KBM-7 (cell line): ENCODE results near the gene PTCHD1.

ENCODE experiments used
- DNase-seq: peaks from one replicate; pipeline ENCODE4 v3.0.0-alpha.2; 2015
- in situ Hi-C: fragments of 300-500 bp; cut with MboI; formaldehyde crosslinking; loops from 2 replicates; pipeline ENCODE4 v1.14.3; 2020; ENCODE audit warnings: low sequenced_read_pairs, low pct_unique_long_range_greater_than_20kb, mixed read lengths

The PTCHD1 gene

GRCh38 chrX:23389196-23389792 is 54.6 kb downstream of the PTCHD1 start:
- no peak for DNase-seq
- in situ Hi-C loops, result no loop called here

GRCh38 chrX:23390979-23391378 is 56.3 kb downstream of the PTCHD1 start:
- in situ Hi-C loops, result no loop called here

GRCh38 chrX:23392195-23392594 is 57.5 kb downstream of the PTCHD1 start:
- in situ Hi-C loops, result no loop called here
- no peak for DNase-seq

More at GRCh38 chrX:23390979-23391378, 56.3 kb downstream of the PTCHD1 start:
- DNase-seq, result no peak

- in situ Hi-C loops, result no loop called here
- DNase-seq, result no peak
Observed at GRCh38 chrX:23394421-23394820, 59.8 kb downstream of the PTCHD1 start.

- in situ Hi-C loops, result no loop called here
- DNase-seq, result no peak
Observed at GRCh38 chrX:23396263-23396662, 61.6 kb downstream of the PTCHD1 start.

GRCh38 chrX:23398570-23398969 is 63.9 kb downstream of the PTCHD1 start:
- no peak for DNase-seq
- in situ Hi-C loops, result no loop called here

DNA sequence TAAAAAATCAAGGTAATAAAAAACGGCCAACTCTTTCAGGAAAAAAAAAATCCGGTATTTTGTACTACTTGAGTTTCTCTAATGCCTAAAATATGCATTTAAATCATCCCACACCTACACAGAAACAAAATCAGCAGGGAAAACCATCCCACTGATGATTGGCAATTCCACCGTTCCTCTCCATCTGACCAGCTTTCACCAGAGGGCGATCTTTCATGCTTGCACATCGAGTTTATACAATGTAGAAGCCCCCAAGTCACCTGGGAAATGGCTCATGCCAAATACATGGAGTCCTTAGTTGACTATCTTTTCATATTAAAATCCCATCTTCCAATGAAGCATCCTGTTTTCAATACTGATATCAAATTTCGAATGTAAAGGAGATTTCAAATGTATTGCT is 69.2 kb downstream of the PTCHD1 start:
- in situ Hi-C loops, result no loop called here
- no peak for DNase-seq

DNA sequence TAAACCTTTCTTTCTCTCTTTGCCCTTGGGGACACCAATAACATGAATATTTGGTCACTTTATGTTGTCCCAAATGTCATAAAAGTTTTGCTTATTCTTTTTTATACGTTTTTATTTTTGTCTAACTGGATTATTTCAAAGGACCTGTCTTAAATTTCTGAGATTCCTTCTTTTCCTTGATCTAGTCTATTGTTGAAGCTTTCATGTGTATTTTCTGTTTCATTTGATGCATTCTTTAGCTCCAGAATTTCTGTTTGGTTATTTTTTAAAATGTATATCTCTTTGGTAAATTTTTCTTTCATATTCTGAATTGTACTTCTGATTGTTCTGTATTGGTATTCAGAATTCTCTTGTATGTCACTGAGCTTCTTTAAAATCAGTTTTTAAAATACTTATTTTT is 88.3 kb downstream of the PTCHD1 start:
- DNase-seq, result no peak
- in situ Hi-C loops, result no loop called here

DNA sequence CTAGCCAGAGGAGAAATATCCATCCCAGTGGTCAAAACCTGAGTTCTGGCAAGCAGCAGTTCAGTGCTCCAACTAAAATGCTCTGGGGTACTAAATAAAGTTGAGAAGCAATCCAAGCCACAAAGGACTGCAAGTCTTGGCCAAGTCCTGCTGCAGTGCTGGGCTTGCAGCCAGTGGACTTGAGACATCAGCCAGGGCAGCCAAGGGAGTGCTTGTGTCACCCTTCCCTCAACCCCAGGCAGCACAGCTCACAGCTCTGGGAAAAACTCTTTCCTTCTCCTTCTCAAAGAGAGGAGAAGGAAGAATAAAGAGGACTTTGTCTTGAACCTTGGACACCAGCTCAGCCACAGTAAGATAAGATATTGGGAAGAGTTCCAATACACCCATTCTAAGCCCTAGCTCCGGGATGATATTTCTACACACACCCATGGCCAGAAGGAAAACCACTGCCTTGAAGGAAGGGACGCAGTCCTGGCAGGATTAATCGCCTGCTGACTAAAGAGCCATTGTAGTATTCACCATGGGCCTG is 99.8 kb downstream of the PTCHD1 start:
- in situ Hi-C loops, result no loop called here
- DNase-seq, result no peak

DNA sequence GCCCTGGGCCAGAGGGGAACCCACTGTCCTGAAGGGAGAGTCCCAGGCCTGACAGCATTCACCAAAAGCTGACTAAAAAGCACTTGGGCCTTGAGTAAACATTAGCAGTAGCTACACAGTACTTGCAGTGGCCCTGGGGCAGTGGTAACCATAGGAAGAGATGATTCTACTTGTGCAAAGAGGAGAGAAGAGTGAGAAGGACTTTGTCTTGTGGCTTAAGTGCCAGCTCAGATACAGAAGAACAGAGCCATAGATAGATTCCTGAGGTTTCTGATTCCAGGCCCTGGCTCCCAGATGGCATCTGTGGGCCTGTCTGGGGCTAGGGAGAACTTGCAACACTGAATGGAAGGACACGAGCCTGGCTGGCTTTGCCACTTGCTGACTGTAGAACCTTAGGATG is 100.5 kb downstream of the PTCHD1 start:
- no peak for DNase-seq
- in situ Hi-C loops, result no loop called here

- in situ Hi-C loops, result no loop called here
- DNase-seq, result no peak
Observed at GRCh38 chrX:23435575-23435974, 100.9 kb downstream of the PTCHD1 start.

DNA sequence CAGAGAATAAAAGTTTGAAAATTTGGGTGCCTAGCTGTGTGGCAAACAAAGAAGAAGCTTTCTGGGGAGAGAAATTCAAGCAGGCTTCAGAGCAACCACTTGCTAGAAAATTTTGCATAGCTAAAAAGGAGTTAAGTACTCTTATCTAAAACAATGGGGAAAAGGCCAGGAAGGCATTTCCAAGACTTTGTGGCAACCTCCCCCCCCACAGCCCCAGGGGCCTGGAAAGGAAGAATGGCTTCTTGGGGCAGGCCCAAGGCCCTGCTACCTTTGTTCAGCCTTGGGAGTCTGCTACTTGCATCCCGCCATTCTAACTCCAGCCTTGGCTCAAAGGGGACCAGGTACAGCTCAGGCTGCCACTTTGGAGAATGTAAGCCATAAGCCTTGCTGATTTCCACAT is 102.2 kb downstream of the PTCHD1 start:
- no peak for DNase-seq

GRCh38 chrX:23451266-23451665 is 116.6 kb downstream of the PTCHD1 start:
- in situ Hi-C loops, result no loop called here

More for the DNA sequence above, 102.2 kb downstream of the PTCHD1 start:
- in situ Hi-C loops, result no loop called here

More at GRCh38 chrX:23451266-23451665, 116.6 kb downstream of the PTCHD1 start:
- DNase-seq, result no peak
